ENCODE measurements around the gene PIKFYVE. TPM values are rescaled to one million over a fixed set of nuclear protein-coding genes. Genes with fewer than 3 reads are reported as not detected.

Gene PIKFYVE
- total and polyA plus RNA-seq, 2 of the 8 experiments (the other 6 are each of a cell fraction or from before 2014, with no cell fraction given), result 8.8 to 33.5 TPM

DNA sequence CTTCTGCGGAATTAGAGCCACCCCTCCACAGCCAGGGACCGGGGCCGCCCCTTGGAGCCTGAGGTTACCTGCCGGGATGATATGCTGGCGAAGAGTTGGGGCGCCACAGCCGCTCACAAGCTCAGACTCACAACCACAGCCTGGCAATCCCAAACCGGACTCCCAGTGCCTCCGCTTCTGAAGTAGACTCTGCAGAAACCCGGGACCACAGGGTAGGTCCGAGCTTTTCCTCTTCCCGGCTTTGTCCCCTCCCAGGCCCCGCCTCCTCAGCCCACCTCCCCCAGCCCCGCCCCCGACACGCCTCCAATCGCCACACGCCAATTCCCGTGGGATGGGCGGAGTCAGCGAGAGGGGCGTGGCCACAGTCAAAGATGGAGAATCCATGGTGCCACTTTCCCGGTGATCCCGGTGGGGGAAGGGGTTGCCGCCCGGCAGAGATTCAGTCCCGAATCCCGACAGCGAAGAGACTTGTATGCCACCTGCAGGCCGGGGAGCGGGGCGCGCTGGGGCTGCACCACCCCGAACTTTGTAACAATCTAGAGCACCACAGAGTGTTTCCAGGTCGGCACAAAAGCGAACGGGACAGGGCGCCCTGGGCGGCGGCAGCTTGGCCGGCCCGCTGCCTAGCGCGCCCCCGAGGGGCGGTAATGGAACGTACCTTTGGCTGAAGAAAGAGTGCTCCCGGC lies 11.0 kb upstream of the PIKFYVE start, which contains the start of gene IDH1:
Gene IDH1 (minus strand): TSS at position 201 of the 686 bp plus-strand sequence. CDS start 3,520 bp downstream, outside the sequence.
- Histone ChIP-seq H3K23me2 (ENCODE audit: low read depth, low read length) (peaks cover 2% of the 10 kb centered on the region; the same call in 1 of the 2 replicates), H3K4me2 (ENCODE audit: insufficient read depth in 1 of 2, low read depth in 2 of 2, low read length in 2 of 2) (peak within 1 kb of the TSS; percentile 70 to 85), H4K8ac (ENCODE audit: extremely low read depth, insufficient read depth, low read length) (peak within 1 kb of the TSS; percentile 96), H3K4me3 (ENCODE audit: extremely low read depth in 1 of 4, insufficient read depth in 2 of 4, low read depth in 3 of 4, low read length in 4 of 4) (peak within 1 kb of the TSS; percentile 85 to 100 (median 99)), H3K18ac (ENCODE audit: extremely low read depth, low read length) (peak within 1 kb of the TSS; percentile 82), H3K9ac (replicated peaks in 1 of 4; ENCODE audit: extremely low read depth in 1 of 4, low read depth in 3 of 4, low read length in 3 of 4) (peak within 1 kb of the TSS; percentile 59 to 89 (median 84)), H3K56ac (replicated peaks; ENCODE audit: insufficient read length, low read depth, low read length) (peak within 1 kb of the TSS; percentile 98), H3K36me3 (ENCODE audit: control insufficient read depth in 2 of 4, insufficient read depth in 4 of 4, low read length in 3 of 4) (peaks cover 4 to 35% (median 13%) of the 10 kb centered on the region in 4 experiments; a peak in 5 of 8 replicates), H3K4ac (replicated peaks; ENCODE audit: insufficient read length, low read depth, low read length) (peak within 1 kb of the TSS; percentile 82), H2BK15ac (ENCODE audit: low read length) (peak within 1 kb of the TSS; percentile 20; the same call in 1 of the 2 replicates), H2BK5ac (ENCODE audit: low read depth, low read length) (peak within 1 kb of the TSS; percentile 78), H3K23ac (ENCODE audit: insufficient read length) (no peak within 1 kb of the TSS), H4K5ac (ENCODE audit: insufficient read length, low read depth, low read length) (peak within 1 kb of the TSS; percentile 89), H3K4me1 (replicated peaks in 1 of 4; ENCODE audit: control insufficient read depth in 3 of 4, insufficient read depth in 4 of 4, low read length in 3 of 4) (peaks cover 0 to 5% (median 3%) of the 10 kb centered on the region in 4 experiments; a peak in 2 of 7 replicates), H4K91ac (replicated peaks; ENCODE audit: insufficient read length, low read length) (peak within 1 kb of the TSS; percentile 59), H4K20me1 (replicated peaks in 1 of 2; ENCODE audit: control insufficient read depth in 1 of 2, insufficient read depth in 2 of 2, low read length in 2 of 2) (peaks cover 0 to 1% of the 10 kb centered on the region in 2 experiments), H3K27ac (ENCODE audit: low read depth, low read length) (peak within 1 kb of the TSS; percentile 82), H3K79me2 (ENCODE audit: control insufficient read depth in 1 of 2, insufficient read depth in 2 of 2, low read length in 2 of 2) (peaks cover 3 to 30% of the 10 kb centered on the region in 2 experiments; a peak in 3 of 4 replicates), H3K14ac (ENCODE audit: insufficient read length) (no peak within 1 kb of the TSS), H3K27me3 (replicated peaks in 1 of 4; ENCODE audit: control insufficient read depth in 3 of 4, extremely low read depth in 1 of 4, insufficient read depth in 3 of 4, low read length in 3 of 4) (no peaks in the 10 kb centered on the region), H2BK12ac (ENCODE audit: low read depth, low read length) (0 out of 2 replicates have a peak within 1 kb of the TSS, but pooled peaks have one; percentile 5), H3K9me3 (ENCODE audit: insufficient read depth in 2 of 2, low read depth in 1 of 2, low read length in 1 of 2) (no peaks in the 10 kb centered on the region), H2AK5ac (ENCODE audit: low read depth, low read length) (no peak within 1 kb of the TSS), H2BK20ac (ENCODE audit: low read length) (no peak within 1 kb of the TSS), H3K79me1 (ENCODE audit: low read depth, low read length) (0 out of 2 replicates have a peak, but pooled peaks cover 3% of the 10 kb centered on the region), H2BK120ac (replicated peaks; ENCODE audit: low read depth, low read length) (peak within 1 kb of the TSS; percentile 71), H2AFZ (ENCODE audit: low read length) (peak within 1 kb of the TSS; percentile 71; the same call in 1 of the 2 replicates)
- FAIRE-seq, result no peak
- POLR2A ChIA-PET (ENCODE audit: partially characterized antibody), result interaction anchor here (0.5 to 7.0 kb wide), 26 partner anchors 11 to 1440 kb away, joined by 3 to 68 read pairs (median 4); partner anchors contain the start of genes CRYGA and PIKFYVE
- DNase-seq (ENCODE audit: low read depth in 1 of 2, low spot score in 2 of 2), result peak; percentile 83 to 100
- 2% methylated on average over 38 of the region's 48 CpGs; no CpG with 5 or more reads in 1 of the 2 experiments for WGBS, 2 experiments (ENCODE audit: extremely low coverage in 1 of 2, insufficient coverage in 1 of 2, insufficient read length in 1 of 2, insufficient replicate concordance in 2 of 2, low coverage in 1 of 2, low lambda C conversion rate in 2 of 2, missing lambda C conversion rate in 1 of 2)
- CTCF ChIA-PET (ENCODE audit: partially characterized antibody), result interaction anchor here (0.6 to 6.2 kb wide), 18 partner anchors 10 to 236 kb away, joined by 3 to 53 read pairs (median 4); partner anchors contain the start of gene PIKFYVE
- TF ChIP-seq FOSL1 (IDR thresholded peaks at IDR 0.05; ENCODE audit: insufficient read depth, low read depth, low read length), result no peak
- TF ChIP-seq KDM5A (IDR thresholded peaks at IDR 0.05; ENCODE audit: low read length), result no peak
- no peak for TF ChIP-seq EP300 (IDR thresholded peaks at IDR 0.05; ENCODE audit: borderline replicate concordance in 1 of 2, low read depth in 2 of 2, low read length in 2 of 2)
- TF ChIP-seq EZH2 (IDR thresholded peaks at IDR 0.05; ENCODE audit: low read depth, low read length, severe bottlenecking), result no peak
- TF ChIP-seq CTCF (IDR thresholded peaks at IDR 0.05; ENCODE audit: control extremely low read depth in 1 of 3, insufficient read depth in 1 of 3, low read depth in 1 of 3, low read length in 3 of 3), result peak; percentile 50 to 57 (median 52); a peak in 3 of 4 replicates
- TF ChIP-seq KDM1A (IDR thresholded peaks at IDR 0.05; ENCODE audit: borderline replicate concordance, low read length), result no peak
- TF ChIP-seq NRF1 (IDR thresholded peaks at IDR 0.05; ENCODE audit: low read depth, low read length), result no peak
